GM12873 (cell line): Measurements from ENCODE around the gene KCNQ5.

Experiments
- CTCF ChIP-seq: IDR thresholded peaks from 2 replicates; pipeline ENCODE4 v1.5.1; 2012; ENCODE audit warnings: low read depth, mild to moderate bottlenecking, moderate library complexity, low read length, control low read depth; ENCODE audit not compliant: insufficient read depth; ENCODE audit errors: missing control alignments

The KCNQ5 gene

GRCh38 chr6:72861935-72862432 is 240.1 kb downstream of the KCNQ5 start:
- no peak for TF ChIP-seq CTCF

GRCh38 chr6:72863131-72863530 is 241.3 kb downstream of the KCNQ5 start:
- no peak for TF ChIP-seq CTCF

- no peak for TF ChIP-seq CTCF
Measured at GRCh38 chr6:72864236-72864635, 242.4 kb downstream of the KCNQ5 start.

GRCh38 chr6:72864799-72865198 is 242.9 kb downstream of the KCNQ5 start:
- TF ChIP-seq CTCF = no peak

GRCh38 chr6:72865467-72865866 is 243.6 kb downstream of the KCNQ5 start:
- no peak for TF ChIP-seq CTCF

- no peak for TF ChIP-seq CTCF
Measured at GRCh38 chr6:72869621-72870020, 247.8 kb downstream of the KCNQ5 start.

- no peak for TF ChIP-seq CTCF
Measured at GRCh38 chr6:72873433-72873832, 251.6 kb downstream of the KCNQ5 start.

GRCh38 chr6:72876256-72876655 is 254.4 kb downstream of the KCNQ5 start:
- no peak for TF ChIP-seq CTCF
